WI38 (cell line): ENCODE results near the gene CAPN9.
"Not testable (repeated sequence)": the region's sequence is repeated elsewhere in the genome, so short reads cannot be mapped to it uniquely, and the experiment has no call there.

Source experiments
- H3K4me3 ChIP-seq: 2 replicates; pipeline ENCODE4 v1.5.1; 2011; ENCODE audit warnings: low read depth, mild to moderate bottlenecking, control low read depth, low read length
- CTCF ChIP-seq: IDR thresholded peaks from 2 replicates; pipeline ENCODE4 v1.5.1; 2012; ENCODE audit warnings: low read depth, mild to moderate bottlenecking, control low read depth, low read length

CAPN9 gene

GRCh38 chr1:230713138-230713537 is 34.0 kb upstream of the CAPN9 start:
- TF ChIP-seq CTCF, result no peak
- no peak overlapping the region for H3K4me3 ChIP-seq

GRCh38 chr1:230713547-230713914 is 33.7 kb upstream of the CAPN9 start:
- no peak for TF ChIP-seq CTCF
- no peak overlapping the region for H3K4me3 ChIP-seq

GRCh38 chr1:230713915-230714764 is 33.0 kb upstream of the CAPN9 start, which contains the start of gene AGT:
AGT (minus strand) TSS chr1:230714122; CDS start chr1:230710823, 3,299 bp downstream.
- H3K4me3 ChIP-seq, result no peak within 1 kb of the TSS
- no peak for TF ChIP-seq CTCF

- TF ChIP-seq CTCF, result no peak
- no peak overlapping the region for H3K4me3 ChIP-seq
Observed at GRCh38 chr1:230715510-230715909, 31.7 kb upstream of the CAPN9 start.

GRCh38 chr1:230716453-230716852 is 30.7 kb upstream of the CAPN9 start:
- H3K4me3 ChIP-seq, result not testable (repeated sequence)

GRCh38 chr1:230717251-230717650 is 29.9 kb upstream of the CAPN9 start:
- no peak for TF ChIP-seq CTCF
- no peak overlapping the region for H3K4me3 ChIP-seq

- H3K4me3 ChIP-seq, result not testable (repeated sequence)
Observed at GRCh38 chr1:230721849-230722522, 25.2 kb upstream of the CAPN9 start.

- TF ChIP-seq CTCF, result no peak
- no peak overlapping the region for H3K4me3 ChIP-seq
Observed at GRCh38 chr1:230725256-230726012, 21.8 kb upstream of the CAPN9 start.
